Right renal cortex interstitium (tissue), 3 donors: ENCODE data around the gene PWWP2B. TPM values are rescaled to one million over a fixed set of nuclear protein-coding genes. Genes with fewer than 3 reads are reported as not detected.
"Not testable (repeated sequence)": the region's sequence is repeated elsewhere in the genome, so short reads cannot be mapped to it uniquely, and the experiment has no call there.

Source experiments
- DNase-seq, 3 donors: peaks; one replicate each; pipeline ENCODE4 v3.0.0-alpha.2; 2013; ENCODE audit warnings: low read depth in 3 of 3, low spot score in 2 of 3
- polyA plus RNA-seq, 3 donors: library from polyadenylated mRNA; unstranded; fragments of 120-200 nt; gene quantifications; one replicate each; pipeline ENCODE4 v1.2.1, GENCODE V29; 2013; ENCODE audit not compliant: insufficient read length in 3 of 3

Gene PWWP2B
- polyA plus RNA-seq, 3 donors: 5.0 to 9.7 (median 8.2) TPM

- no peak for DNase-seq
These were observed 19.7 kb upstream of the PWWP2B start for GRCh38 chr10:132377326-132377725.

DNA sequence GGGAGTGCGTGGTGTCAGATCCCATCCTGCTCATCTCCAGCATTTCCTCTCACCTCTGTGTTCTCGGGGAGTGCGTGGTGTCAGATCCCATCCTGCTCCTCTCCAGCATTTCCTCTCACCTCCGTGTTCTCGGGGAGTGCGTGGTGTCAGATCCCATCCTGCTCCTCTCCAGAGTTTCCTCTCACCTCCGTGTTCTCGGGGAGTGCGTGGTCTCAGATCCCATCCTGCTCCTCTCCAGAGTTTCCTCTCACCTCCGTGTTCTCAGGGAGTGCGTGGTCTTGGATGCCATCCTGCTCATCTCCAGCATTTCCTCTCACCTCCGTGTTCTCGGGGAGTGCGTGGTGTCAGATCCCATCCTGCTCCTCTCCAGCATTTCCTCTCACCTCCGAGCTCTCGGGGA is 18.0 kb upstream of the PWWP2B start:
- not testable (repeated sequence) for DNase-seq

DNA sequence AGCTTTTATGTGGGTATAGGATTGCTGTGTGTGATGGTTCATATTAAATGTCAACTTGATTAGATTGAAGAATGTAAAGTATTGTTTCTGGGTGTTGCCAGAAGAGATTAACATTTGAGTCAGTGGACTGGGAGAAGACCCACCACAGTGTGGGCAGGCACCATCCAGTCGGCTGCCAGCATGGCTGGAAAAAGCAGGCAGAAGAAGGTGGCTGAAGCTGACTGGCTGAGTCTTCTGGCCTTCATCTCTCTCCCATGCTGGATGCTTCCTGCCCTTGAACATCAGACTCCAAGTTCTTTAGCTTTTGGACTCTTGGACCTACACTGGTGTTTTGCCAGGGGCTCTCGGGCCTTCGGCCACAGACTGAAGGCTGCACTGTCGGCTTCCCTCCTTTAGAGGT is 16.0 kb upstream of the PWWP2B start:
- not testable (repeated sequence) for DNase-seq

DNA sequence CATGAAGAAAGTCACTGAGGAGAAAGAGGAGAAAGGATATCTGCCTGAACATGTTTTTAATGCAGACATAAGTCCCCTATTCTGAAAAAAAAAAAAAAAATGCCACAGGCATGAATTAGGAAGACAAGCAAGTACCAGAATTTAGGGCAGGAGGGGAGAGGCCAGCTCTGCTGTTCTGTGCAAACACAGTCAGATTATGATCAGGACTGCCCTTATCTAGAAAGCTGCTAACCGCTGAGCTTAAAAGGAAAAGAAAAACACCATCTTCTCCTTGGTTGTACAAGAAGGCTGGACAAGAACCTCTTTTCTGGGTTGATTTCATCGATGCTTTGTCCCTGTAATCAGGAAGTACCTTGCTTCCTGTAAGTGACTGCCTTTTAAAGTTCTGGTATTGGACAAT is 15.3 kb upstream of the PWWP2B start:
- no peak for DNase-seq

DNA sequence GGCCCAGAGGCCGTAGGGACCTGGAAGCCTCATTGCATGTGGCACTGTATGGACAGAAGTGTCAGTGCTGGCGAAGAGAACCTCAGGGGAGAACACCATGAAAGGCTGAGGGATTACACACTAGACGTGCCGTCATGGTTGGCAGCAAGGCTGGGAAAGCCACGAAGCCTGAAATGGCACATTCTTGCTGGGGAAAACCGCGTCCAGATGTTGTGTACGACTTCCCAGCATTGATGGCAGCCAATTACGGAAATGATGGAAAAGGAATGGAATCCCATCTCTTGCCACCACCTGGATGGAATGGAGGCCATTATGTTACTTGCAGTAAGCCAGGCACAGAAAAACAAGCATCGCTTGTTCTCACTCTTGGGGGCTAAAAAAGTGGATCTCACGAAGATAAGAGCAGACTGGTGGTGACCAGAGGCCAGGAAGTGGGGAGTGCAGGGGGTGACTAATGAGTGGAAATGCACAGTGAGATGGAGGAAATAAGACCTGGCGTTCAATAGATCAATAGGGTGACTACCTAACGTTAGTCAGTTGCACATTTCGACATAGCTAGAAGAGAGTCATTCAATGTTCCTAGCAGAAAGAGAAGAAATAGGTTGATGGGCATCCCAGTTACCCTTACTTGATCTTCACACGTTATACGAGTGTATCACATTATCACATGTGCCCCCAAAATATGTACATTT is 14.6 kb upstream of the PWWP2B start:
- DNase-seq: no peak

- DNase-seq: no peak
These were observed 13.9 kb upstream of the PWWP2B start for GRCh38 chr10:132383101-132383500.

- DNase-seq: no peak
These were observed 13.2 kb upstream of the PWWP2B start for GRCh38 chr10:132383751-132384196.

DNA sequence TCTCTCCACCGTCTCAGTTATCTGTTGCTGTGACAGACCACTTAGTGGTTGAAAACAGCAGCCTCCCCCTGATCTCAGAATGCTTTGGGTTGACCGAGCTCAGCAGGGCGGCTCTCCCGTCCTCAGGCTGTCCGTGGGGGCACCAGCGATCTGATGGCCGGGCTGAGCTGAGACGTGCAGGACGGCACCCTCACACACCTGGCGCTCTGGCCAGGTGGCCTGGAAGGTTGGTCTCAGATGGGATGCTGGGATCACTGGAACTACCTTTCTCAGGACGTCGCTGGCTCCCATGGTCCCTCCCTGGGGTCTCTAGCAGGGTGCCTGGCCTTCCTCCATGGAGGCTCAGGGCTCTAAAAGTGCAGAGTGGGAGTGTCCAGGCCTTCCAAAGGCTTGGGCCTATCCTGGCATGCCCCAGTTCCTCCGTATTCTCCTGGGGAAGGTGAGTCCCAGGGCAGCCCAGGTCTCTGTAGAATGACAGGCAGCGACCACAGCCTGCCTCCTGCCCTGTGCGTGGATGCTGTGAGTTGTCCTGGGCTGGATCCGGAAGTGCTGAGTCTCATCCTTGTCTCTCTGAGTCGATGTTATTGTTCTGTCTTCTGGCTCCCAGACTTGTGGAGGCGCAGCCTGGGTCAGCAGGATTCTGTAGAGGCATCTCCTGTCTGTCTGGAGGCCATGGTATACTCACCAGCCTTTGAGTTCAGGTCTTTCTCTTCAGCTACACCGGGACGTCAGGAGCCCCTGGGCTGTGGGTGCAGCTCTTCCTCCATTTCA is 12.2 kb upstream of the PWWP2B start:
- no peak for DNase-seq

DNA sequence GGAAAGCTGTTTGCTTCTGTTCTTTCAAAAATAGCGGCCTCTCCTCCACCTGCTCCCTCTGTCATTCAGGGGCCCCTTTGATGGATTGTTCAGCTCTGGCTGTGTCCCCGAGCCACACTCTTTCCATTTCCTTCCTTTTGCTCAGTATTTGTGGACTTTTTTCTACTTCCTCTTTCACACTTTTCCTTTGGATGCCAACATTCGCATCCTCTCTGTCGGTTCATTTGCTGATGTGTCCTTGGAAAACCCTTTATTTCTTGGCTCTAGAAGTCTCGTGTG is 11.7 kb upstream of the PWWP2B start:
- no peak for DNase-seq

DNA sequence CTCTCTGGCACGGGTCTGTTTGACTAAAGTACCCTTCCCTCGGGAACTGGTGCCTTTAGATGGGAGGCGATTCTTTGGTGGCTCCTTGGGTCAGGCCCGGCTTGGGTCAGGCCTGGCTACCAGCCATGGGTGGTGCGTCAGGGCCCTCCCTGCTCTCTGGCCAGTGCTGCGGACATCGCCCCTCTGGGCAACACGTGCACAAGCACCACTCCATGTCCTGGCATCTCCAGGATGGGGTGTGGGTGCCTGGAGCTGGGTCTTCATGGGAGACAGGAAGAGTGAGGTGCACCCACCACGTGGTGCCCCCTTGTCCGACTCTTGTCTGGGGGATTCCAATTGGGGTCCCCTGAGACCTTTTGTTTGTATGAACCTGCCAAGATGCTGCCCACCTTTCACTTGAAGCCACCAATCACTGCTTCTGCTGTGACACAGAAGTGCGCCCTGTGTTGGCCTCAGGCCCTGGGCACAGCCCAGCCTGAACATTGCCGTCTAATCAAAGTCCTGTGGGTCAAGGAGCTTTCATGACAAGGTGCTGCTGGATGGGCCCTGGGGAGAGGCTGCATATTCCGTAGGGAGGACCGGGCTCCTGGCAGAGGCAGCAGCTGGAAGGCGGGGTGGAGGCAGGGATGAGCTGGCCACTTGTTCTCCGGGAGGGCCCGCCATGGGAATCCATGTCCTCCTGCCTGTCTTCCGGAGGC is 11.1 kb upstream of the PWWP2B start:
- DNase-seq: no peak

DNA sequence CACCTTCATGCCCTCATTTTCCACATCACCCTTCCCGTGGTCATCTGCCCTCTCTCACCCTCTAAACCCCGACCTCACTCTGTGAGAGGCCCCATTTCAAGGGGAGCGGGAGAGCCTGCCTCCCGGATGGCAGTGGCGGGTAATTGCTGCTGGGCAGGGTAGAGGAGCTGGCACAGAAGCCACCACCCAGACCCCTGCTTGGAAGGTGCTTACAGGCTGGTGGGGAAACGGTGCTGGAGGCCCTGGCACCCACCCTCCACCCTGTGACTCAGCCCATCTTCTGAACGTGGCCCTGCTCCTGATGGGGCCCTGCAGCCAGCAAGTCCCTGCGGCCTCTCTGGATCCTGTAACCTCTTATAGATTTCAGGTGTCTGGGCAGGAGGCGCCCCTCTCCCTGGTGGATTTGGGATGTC is 10.6 kb upstream of the PWWP2B start:
- no peak for DNase-seq

DNA sequence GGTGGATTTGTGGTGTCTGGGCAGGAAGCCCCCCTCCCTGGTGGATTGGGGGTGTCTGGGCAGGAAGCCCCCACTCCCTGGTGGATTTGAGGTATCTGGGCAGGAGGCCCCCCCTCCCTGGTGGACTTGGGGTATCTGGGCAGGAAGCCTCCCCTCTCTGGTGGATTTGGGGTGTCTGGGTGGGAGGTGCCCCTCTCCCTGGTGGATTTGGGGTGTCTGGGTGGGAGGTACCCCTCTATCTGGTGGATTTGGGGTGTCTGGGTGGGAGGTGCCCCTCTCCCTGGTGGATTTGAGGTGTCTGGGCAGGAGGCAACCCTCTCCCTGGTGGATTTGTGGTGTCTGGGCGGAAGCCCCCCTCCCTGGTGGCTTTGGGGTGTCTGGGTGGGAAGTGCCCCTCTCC is 10.1 kb upstream of the PWWP2B start:
- not testable (repeated sequence) for DNase-seq

GRCh38 chr10:132387764-132388210 is 9.2 kb upstream of the PWWP2B start:
- peak in 1 of 3 donors; percentile 79 for DNase-seq

DNA sequence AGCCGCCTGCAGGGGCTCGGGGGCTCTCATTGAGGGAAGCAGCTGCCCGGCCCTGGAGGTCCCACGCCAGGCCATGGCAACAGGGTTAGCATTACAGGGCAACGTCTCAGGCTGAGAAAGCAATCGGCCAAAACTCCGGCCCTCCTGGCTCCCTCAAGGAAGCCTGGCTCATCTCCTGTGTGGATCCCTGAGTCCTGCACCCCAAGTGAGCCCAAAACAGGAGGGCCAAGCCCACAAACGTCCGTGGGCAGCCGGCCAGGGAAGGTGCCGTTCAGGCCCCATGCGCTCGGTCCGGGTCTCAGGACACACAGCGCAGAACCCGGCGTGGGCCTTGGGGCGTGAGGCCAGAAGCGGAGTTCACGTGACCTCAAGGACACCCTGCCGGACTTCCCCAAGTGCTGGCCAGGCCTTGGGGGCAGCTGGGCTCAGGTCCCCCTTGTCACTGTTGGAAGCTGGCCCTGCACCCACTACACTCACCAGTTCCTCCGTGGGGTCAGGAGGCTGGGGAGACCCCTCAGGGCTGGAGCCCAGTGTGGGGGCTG is 8.0 kb upstream of the PWWP2B start:
- no peak for DNase-seq

DNA sequence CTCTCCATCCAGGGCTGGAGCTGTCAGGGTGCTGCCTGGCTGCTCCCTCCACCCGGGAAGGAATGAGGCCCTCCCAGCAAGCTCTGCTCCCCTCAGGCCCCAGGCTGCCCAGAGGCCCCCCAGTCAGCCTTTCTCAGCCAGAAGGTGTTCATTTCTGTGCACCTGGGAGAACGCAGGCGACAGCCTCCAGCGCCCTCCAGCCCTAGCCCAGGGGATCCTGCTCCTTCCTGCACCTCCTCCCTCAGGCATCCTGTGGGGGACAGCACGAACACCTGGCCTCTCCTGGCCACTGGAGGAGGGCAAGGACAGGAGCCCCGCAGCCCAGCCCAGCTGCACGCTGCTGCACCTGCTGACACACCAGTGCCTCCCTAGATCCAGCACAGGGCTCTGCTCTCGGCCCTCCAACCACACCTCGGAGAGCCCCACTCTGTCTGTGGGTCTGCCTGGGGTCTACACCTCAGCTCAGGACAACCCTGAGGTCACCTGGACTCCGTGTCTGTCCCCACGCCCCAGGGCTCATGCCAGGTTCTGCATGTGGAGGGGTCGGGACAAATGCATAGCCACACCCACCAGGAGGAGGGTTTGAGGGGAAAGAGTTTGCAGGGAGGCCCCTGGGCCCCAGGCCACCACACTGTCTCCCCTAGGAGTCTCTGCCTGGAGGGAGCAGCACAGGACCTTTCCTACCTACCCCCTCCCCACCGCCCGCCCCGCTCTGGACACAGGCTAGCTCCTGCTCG is 7.4 kb upstream of the PWWP2B start:
- DNase-seq: no peak

DNA sequence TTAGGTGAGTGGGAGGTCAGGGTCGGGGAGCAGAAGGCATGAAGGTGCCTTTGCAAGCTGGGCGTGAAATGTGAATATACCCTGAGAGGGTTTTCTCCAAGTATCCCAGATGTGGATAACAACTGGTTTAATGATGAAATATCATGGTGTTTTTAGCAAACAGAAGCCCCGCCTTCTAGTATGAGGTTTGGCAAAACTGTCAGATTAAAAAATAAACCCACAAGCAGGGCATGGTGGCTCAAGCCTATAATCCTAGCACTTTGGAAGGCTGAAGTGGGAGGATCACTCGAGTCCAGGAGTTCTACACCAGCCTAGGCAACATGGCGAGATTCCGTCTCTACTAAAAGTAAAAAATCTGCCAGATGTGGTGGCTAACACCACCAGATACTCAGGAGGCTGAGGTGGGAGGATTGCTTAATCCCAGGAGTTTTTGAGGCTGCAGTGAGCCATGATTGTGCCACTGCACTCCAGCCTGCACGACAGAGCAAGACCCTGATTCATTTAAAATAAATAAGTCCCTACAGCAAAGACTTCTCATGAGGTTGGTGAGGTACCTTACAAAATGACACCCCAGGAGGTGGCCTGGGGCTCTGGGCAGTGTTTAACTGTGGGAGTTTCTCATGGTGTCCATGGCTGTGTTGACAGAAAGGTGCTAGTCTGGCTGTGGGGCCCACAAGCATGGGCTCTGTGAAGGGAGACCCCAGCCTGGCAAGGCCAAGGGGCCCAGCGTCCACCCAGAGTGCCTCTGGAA is 6.7 kb upstream of the PWWP2B start:
- no peak for DNase-seq

GRCh38 chr10:132390921-132391675 is 5.9 kb upstream of the PWWP2B start:
- no peak for DNase-seq

GRCh38 chr10:132391676-132392020 is 5.4 kb upstream of the PWWP2B start:
- no peak for DNase-seq

DNA sequence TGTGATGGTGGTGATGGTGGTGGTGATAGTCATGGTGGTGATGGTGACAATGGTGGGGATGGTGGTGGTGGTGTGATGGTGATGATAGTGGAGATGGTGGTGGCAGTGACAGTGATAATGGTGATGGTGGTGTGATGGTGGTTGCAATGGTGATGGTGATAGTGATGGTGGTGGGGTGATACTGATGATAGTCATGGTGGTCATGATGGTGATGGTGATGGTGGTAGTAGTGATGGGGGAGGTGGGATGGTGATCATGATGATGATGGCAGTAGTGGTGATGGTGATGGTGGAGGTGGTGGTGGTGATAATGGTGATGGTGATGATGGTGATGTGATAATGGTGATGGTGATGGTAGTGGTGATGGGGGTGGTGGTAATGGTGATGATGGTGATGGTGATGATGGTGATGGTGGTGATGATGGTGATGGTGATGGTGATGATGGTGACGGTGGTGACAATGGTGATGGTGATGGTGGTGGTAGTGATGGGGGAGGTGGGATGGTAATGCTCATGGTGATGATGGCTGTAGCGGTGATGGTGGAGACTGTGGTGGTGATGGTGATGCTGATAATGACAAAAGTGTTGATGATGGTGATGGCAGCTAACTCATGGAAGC is 4.7 kb upstream of the PWWP2B start:
- no peak for DNase-seq
